GM18499 (cell line): ENCODE results near the gene HOXB4.

Experiments used
- ATAC-seq: cut with Tn5 transposase; IDR thresholded peaks from one replicate; pipeline ENCODE4 v1.9.1; 2021; ENCODE audit warnings: moderate number of reproducible peaks; ENCODE audit not compliant: insufficient read depth, unreplicated experiment

Gene HOXB4

GRCh38 chr17:48577946-48578615 is at the start of gene HOXB4:
Gene HOXB4, minus strand, starts transcription at chr17:48578350. Its CDS starts 31 bp downstream, at chr17:48578319.
- ATAC-seq, result no peak

GRCh38 chr17:48627118-48627597 is 49.0 kb upstream of the HOXB4 start:
- ATAC-seq, result no peak

- no peak for ATAC-seq
Measured at GRCh38 chr17:48626245-48627117, 48.3 kb upstream of the HOXB4 start, which contains the start of gene HOXB9. Gene HOXB9, minus strand, starts transcription at chr17:48626358. Its CDS starts 89 bp downstream, at chr17:48626269.

GRCh38 chr17:48625495-48626244 is 47.5 kb upstream of the HOXB4 start:
- ATAC-seq, result no peak

- no peak for ATAC-seq
Measured at GRCh38 chr17:48624544-48625494, 46.7 kb upstream of the HOXB4 start.

GRCh38 chr17:48624118-48624517 is 46.0 kb upstream of the HOXB4 start:
- ATAC-seq, result no peak

GRCh38 chr17:48623583-48623982 is 45.4 kb upstream of the HOXB4 start:
- no peak for ATAC-seq

GRCh38 chr17:48622857-48623256 is 44.7 kb upstream of the HOXB4 start:
- no peak for ATAC-seq

- no peak for ATAC-seq
Measured at GRCh38 chr17:48621410-48622392, 43.6 kb upstream of the HOXB4 start.

- ATAC-seq, result no peak
Measured at GRCh38 chr17:48620461-48621139, 42.5 kb upstream of the HOXB4 start.

- no peak for ATAC-seq
Measured at GRCh38 chr17:48619826-48620449, 41.8 kb upstream of the HOXB4 start.

GRCh38 chr17:48618256-48618896 is 40.2 kb upstream of the HOXB4 start:
- no peak for ATAC-seq

- ATAC-seq, result no peak
Measured at GRCh38 chr17:48617471-48618255, 39.5 kb upstream of the HOXB4 start.

GRCh38 chr17:48616717-48617470 is 38.7 kb upstream of the HOXB4 start:
- no peak for ATAC-seq

- no peak for ATAC-seq
Measured at GRCh38 chr17:48615963-48616716, 38.0 kb upstream of the HOXB4 start.
